Measurements from ENCODE around the gene SLC35F6.

SLC35F6 gene

GRCh38 chr2:26801796-26802195, 37.7 kb downstream of the SLC35F6 start:
- no peaks in the 10 kb centered on the region for H3K4me1 ChIP-seq (ENCODE audit: low read length)
- no peak overlapping the region for H3K9ac ChIP-seq (ENCODE audit: low read length)
- H4K20me1 ChIP-seq (ENCODE audit: insufficient read depth, low read length): no peaks in the 10 kb centered on the region
- no peaks in the 10 kb centered on the region for H3K9me2 ChIP-seq (replicated peaks; ENCODE audit: insufficient read depth, low read length)
- no peak overlapping the region for H3K27ac ChIP-seq (ENCODE audit: low read length)
- H3K4me3 ChIP-seq (ENCODE audit: low read length): no peak overlapping the region
- no peaks in the 10 kb centered on the region for H3K36me3 ChIP-seq (replicated peaks; ENCODE audit: insufficient read depth, low read length)
- H3K9me3 ChIP-seq (replicated peaks; ENCODE audit: insufficient read depth, low read length): no peaks in the 10 kb centered on the region
- no peaks in the 10 kb centered on the region for H3K79me2 ChIP-seq (ENCODE audit: low read length)
- no peaks in the 10 kb centered on the region for H3K27me3 ChIP-seq (replicated peaks; ENCODE audit: insufficient read depth, low read length)
- H3K4me2 ChIP-seq (ENCODE audit: low read depth, low read length): no peak overlapping the region
- no peaks in the 10 kb centered on the region for H3F3A ChIP-seq (ENCODE audit: insufficient read depth, low read length)
- no peak overlapping the region for H2AFZ ChIP-seq (ENCODE audit: low read length)
- DNase-seq: no peak
- no peak for TF ChIP-seq EZH2 (optimal IDR thresholded peaks at IDR 0.05; ENCODE audit: low read depth, low read length)
- TF ChIP-seq EZH2phosphoT487 (IDR thresholded peaks at IDR 0.05; ENCODE audit: low read length): no peak
- TF ChIP-seq CTCF (IDR thresholded peaks at IDR 0.05; ENCODE audit: low read length): no peak

GRCh38 chr2:26805241-26805676, 41.2 kb downstream of the SLC35F6 start:
- TF ChIP-seq EZH2 (optimal IDR thresholded peaks at IDR 0.05; ENCODE audit: low read depth, low read length): no peak
- TF ChIP-seq EZH2phosphoT487 (IDR thresholded peaks at IDR 0.05; ENCODE audit: low read length): no peak
- TF ChIP-seq CTCF (IDR thresholded peaks at IDR 0.05; ENCODE audit: low read length): no peak
- Histone ChIP-seq H3K9me2 (replicated peaks; ENCODE audit: insufficient read depth, low read length) (no peaks in the 10 kb centered on the region), H3K9me3 (replicated peaks; ENCODE audit: insufficient read depth, low read length) (no peaks in the 10 kb centered on the region), H3K36me3 (replicated peaks; ENCODE audit: insufficient read depth, low read length) (no peaks in the 10 kb centered on the region), H3K4me2 (ENCODE audit: low read depth, low read length) (no peak overlapping the region), H3K27me3 (replicated peaks; ENCODE audit: insufficient read depth, low read length) (no peaks in the 10 kb centered on the region), H3K4me3 (ENCODE audit: low read length) (no peak overlapping the region), H3K4me1 (ENCODE audit: low read length) (no peaks in the 10 kb centered on the region), H3K79me2 (ENCODE audit: low read length) (no peaks in the 10 kb centered on the region), H3K9ac (ENCODE audit: low read length) (no peak overlapping the region), H2AFZ (ENCODE audit: low read length) (no peak overlapping the region), H3F3A (ENCODE audit: insufficient read depth, low read length) (no peaks in the 10 kb centered on the region), H3K27ac (ENCODE audit: low read length) (no peak overlapping the region), H4K20me1 (ENCODE audit: insufficient read depth, low read length) (no peaks in the 10 kb centered on the region)
- no peak for DNase-seq

GRCh38 chr2:26807788-26808460, 43.8 kb downstream of the SLC35F6 start:
- H3K9ac ChIP-seq (ENCODE audit: low read length): no peak overlapping the region
- H3K4me3 ChIP-seq (ENCODE audit: low read length): no peak overlapping the region
- no peak for TF ChIP-seq CTCF (IDR thresholded peaks at IDR 0.05; ENCODE audit: low read length)
- TF ChIP-seq EZH2 (optimal IDR thresholded peaks at IDR 0.05; ENCODE audit: low read depth, low read length): no peak
- no peak for TF ChIP-seq EZH2phosphoT487 (IDR thresholded peaks at IDR 0.05; ENCODE audit: low read length)
- H3K9me2 ChIP-seq (replicated peaks; ENCODE audit: insufficient read depth, low read length): no peaks in the 10 kb centered on the region
- no peaks in the 10 kb centered on the region for H4K20me1 ChIP-seq (ENCODE audit: insufficient read depth, low read length)
- no peak overlapping the region for H3K27ac ChIP-seq (ENCODE audit: low read length)
- H3K79me2 ChIP-seq (ENCODE audit: low read length): no peaks in the 10 kb centered on the region
- no peak for DNase-seq
- no peaks in the 10 kb centered on the region for H3K36me3 ChIP-seq (replicated peaks; ENCODE audit: insufficient read depth, low read length)
- no peak overlapping the region for H2AFZ ChIP-seq (ENCODE audit: low read length)
- H3F3A ChIP-seq (ENCODE audit: insufficient read depth, low read length): no peaks in the 10 kb centered on the region
- peaks cover 4% of the 10 kb centered on the region; the same call in 1 of the 2 replicates for H3K27me3 ChIP-seq (replicated peaks; ENCODE audit: insufficient read depth, low read length)
- H3K4me2 ChIP-seq (ENCODE audit: low read depth, low read length): no peak overlapping the region
- H3K9me3 ChIP-seq (replicated peaks; ENCODE audit: insufficient read depth, low read length): no peaks in the 10 kb centered on the region
- no peaks in the 10 kb centered on the region for H3K4me1 ChIP-seq (ENCODE audit: low read length)

Measured in MM.1S (cell line).